Measurements from ENCODE around the gene CD300LF. TPM values are rescaled to one million over a fixed set of nuclear protein-coding genes. Genes with fewer than 3 reads are reported as not detected.

Gene CD300LF
- total RNA-seq, 2 donors from 2014 or later, result 2.3 TPM; not detected in 1

- TF ChIP-seq CTCF (IDR thresholded peaks at IDR 0.05), result no peak
- no peak overlapping the region for H3K27ac ChIP-seq
- H3K4me1 ChIP-seq (ENCODE audit: control insufficient read depth in 1 of 2, low read depth in 2 of 2), result no peaks in the 10 kb centered on the region
- H3K27me3 ChIP-seq (replicated peaks; ENCODE audit: insufficient read depth), result no peaks in the 10 kb centered on the region
- H3K36me3 ChIP-seq, result no peaks in the 10 kb centered on the region
- no peaks in the 10 kb centered on the region for H3K9me3 ChIP-seq
- no peak for DNase-seq (ENCODE audit: low spot score)
- H3K4me3 ChIP-seq, result no peak overlapping the region
- no peak for ATAC-seq (ENCODE audit: insufficient number of reproducible peaks, low FRiP score, low read depth)
These were observed 58.0 kb downstream of the CD300LF start for GRCh38 chr17:74654742-74655141.

GRCh38 chr17:74652020-74652419 is 60.7 kb downstream of the CD300LF start:
- no peak overlapping the region for H3K4me3 ChIP-seq
- no peaks in the 10 kb centered on the region for H3K4me1 ChIP-seq (ENCODE audit: control insufficient read depth in 1 of 2, low read depth in 2 of 2)
- no peak for DNase-seq (ENCODE audit: low spot score)
- H3K36me3 ChIP-seq, result no peaks in the 10 kb centered on the region
- TF ChIP-seq CTCF (IDR thresholded peaks at IDR 0.05), result no peak
- no peak for ATAC-seq (ENCODE audit: insufficient number of reproducible peaks, low FRiP score, low read depth)
- H3K27ac ChIP-seq, result no peak overlapping the region
- H3K9me3 ChIP-seq, result no peaks in the 10 kb centered on the region
- no peaks in the 10 kb centered on the region for H3K27me3 ChIP-seq (replicated peaks; ENCODE audit: insufficient read depth)

GRCh38 chr17:74649909-74650308 is 62.8 kb downstream of the CD300LF start:
- H3K4me3 ChIP-seq, result no peak overlapping the region
- no peaks in the 10 kb centered on the region for H3K4me1 ChIP-seq (ENCODE audit: control insufficient read depth in 1 of 2, low read depth in 2 of 2)
- H3K27ac ChIP-seq, result no peak overlapping the region
- H3K9me3 ChIP-seq, result no peaks in the 10 kb centered on the region
- no peaks in the 10 kb centered on the region for H3K36me3 ChIP-seq
- DNase-seq (ENCODE audit: low spot score) (no peak), ATAC-seq (ENCODE audit: insufficient number of reproducible peaks, low FRiP score, low read depth) (no peak)
- TF ChIP-seq CTCF (IDR thresholded peaks at IDR 0.05), result no peak
- H3K27me3 ChIP-seq (replicated peaks; ENCODE audit: insufficient read depth), result no peaks in the 10 kb centered on the region

- no peak overlapping the region for H3K27ac ChIP-seq
- no peak for DNase-seq (ENCODE audit: low spot score)
- TF ChIP-seq CTCF (IDR thresholded peaks at IDR 0.05), result no peak
- no peaks in the 10 kb centered on the region for H3K36me3 ChIP-seq
- no peak for ATAC-seq (ENCODE audit: insufficient number of reproducible peaks, low FRiP score, low read depth)
- H3K4me3 ChIP-seq, result no peak overlapping the region
- H3K27me3 ChIP-seq (replicated peaks; ENCODE audit: insufficient read depth), result no peaks in the 10 kb centered on the region
- H3K9me3 ChIP-seq, result no peaks in the 10 kb centered on the region
- H3K4me1 ChIP-seq (ENCODE audit: control insufficient read depth in 1 of 2, low read depth in 2 of 2), result no peaks in the 10 kb centered on the region
These were observed 64.7 kb downstream of the CD300LF start for GRCh38 chr17:74647871-74648672.

- H3K36me3 ChIP-seq, result no peaks in the 10 kb centered on the region
- H3K9me3 ChIP-seq, result no peaks in the 10 kb centered on the region
- no peaks in the 10 kb centered on the region for H3K4me1 ChIP-seq (ENCODE audit: control insufficient read depth in 1 of 2, low read depth in 2 of 2)
- H3K27me3 ChIP-seq (replicated peaks; ENCODE audit: insufficient read depth), result no peaks in the 10 kb centered on the region
- H3K27ac ChIP-seq, result no peak overlapping the region
- no peak for TF ChIP-seq CTCF (IDR thresholded peaks at IDR 0.05)
- ATAC-seq (ENCODE audit: insufficient number of reproducible peaks, low FRiP score, low read depth) (no peak), DNase-seq (ENCODE audit: low spot score) (no peak)
- H3K4me3 ChIP-seq, result no peak overlapping the region
These were observed 66.5 kb downstream of the CD300LF start for GRCh38 chr17:74646231-74646630.

Measured in thoracic aorta (tissue), 2 donors.